Measurements from ENCODE around the gene CDH4. TPM values are rescaled to one million over a fixed set of nuclear protein-coding genes. Genes with fewer than 3 reads are reported as not detected.

The CDH4 gene
- total and polyA plus RNA-seq, 2 donors (not counting 3 experiments of a cell fraction or from before 2014, with no cell fraction given) = 0.17 to 0.51 TPM

DNA sequence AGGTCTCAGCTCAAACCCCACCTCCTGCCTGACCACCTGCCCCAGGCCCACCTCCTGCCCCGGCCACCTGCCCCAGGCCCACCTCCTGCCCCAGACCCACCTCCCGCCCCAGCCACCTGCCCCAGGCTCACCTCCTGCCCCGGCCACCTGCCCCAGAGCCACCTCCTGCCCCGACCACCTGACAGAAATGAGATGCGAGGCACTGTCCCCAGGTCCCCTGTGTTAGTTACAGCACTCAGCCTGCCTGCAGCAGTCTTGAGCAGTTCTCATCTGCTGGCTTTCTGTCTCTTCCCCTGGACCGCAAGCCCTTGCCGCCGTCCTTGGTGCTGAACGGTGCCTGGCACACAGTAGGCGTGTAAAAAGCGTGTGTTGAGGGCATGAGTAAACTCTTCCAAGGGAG, 79.5 kb downstream of the CDH4 start:
- intact Hi-C loops (cut with micrococcal nuclease) = no loop called here
- H3K9me3 ChIP-seq (replicated peaks; ENCODE audit: control insufficient read depth, insufficient read depth, low read length) = peaks cover 4% of the 10 kb centered on the region
- ChIA-PET CTCF (no interaction called here), POLR2A (no interaction called here)
- no TSS peak for BruUV-seq (replicated peaks)
- H3K4me1 ChIP-seq (ENCODE audit: control insufficient read depth, extremely low read depth, insufficient read depth, low read length) = no peaks in the 10 kb centered on the region
- no peak for FAIRE-seq
- DNase-seq (ENCODE audit: low read depth, low spot score) = peak; percentile 1
- no peaks in the 10 kb centered on the region for H3K27me3 ChIP-seq (ENCODE audit: control insufficient read depth in 2 of 2, insufficient read depth in 2 of 2, low read length in 2 of 2)
- H3K27ac ChIP-seq (ENCODE audit: insufficient read depth, low read depth, low read length) = no peak overlapping the region
- H4K20me1 ChIP-seq (replicated peaks; ENCODE audit: control insufficient read depth, extremely low read depth, insufficient read depth, low read length) = no peaks in the 10 kb centered on the region
- TF ChIP-seq EZH2 (IDR thresholded peaks at IDR 0.05; ENCODE audit: borderline replicate concordance, low read depth, low read length, severe bottlenecking) (no peak), JUN (IDR thresholded peaks at IDR 0.05; ENCODE audit: borderline replicate concordance, insufficient read depth, insufficient read length, low read depth) (no peak), MYC (IDR thresholded peaks at IDR 0.05; ENCODE audit: low read depth, low read length) (no peak), POLR2A (IDR thresholded peaks at IDR 0.05; ENCODE audit: low read depth, low read length) (no peak), GATA2 (IDR thresholded peaks at IDR 0.05; ENCODE audit: insufficient read depth, insufficient read length, low read depth, low read length) (no peak), POLR2AphosphoS5 (IDR thresholded peaks at IDR 0.05; ENCODE audit: insufficient read depth, low read depth, low read length) (no peak), FOS (IDR thresholded peaks at IDR 0.05; ENCODE audit: borderline replicate concordance, insufficient read depth, low read length) (no peak)
- TF ChIP-seq, protein P1, sequence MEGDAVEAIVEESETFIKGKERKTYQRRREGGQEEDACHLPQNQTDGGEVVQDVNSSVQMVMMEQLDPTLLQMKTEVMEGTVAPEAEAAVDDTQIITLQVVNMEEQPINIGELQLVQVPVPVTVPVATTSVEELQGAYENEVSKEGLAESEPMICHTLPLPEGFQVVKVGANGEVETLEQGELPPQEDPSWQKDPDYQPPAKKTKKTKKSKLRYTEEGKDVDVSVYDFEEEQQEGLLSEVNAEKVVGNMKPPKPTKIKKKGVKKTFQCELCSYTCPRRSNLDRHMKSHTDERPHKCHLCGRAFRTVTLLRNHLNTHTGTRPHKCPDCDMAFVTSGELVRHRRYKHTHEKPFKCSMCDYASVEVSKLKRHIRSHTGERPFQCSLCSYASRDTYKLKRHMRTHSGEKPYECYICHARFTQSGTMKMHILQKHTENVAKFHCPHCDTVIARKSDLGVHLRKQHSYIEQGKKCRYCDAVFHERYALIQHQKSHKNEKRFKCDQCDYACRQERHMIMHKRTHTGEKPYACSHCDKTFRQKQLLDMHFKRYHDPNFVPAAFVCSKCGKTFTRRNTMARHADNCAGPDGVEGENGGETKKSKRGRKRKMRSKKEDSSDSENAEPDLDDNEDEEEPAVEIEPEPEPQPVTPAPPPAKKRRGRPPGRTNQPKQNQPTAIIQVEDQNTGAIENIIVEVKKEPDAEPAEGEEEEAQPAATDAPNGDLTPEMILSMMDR (IDR thresholded peaks at IDR 0.05; ENCODE audit: extremely low read depth in 1 of 2, insufficient read depth in 1 of 2, low read depth in 1 of 2, low read length in 2 of 2) = no peak
- TF ChIP-seq, protein P2, sequence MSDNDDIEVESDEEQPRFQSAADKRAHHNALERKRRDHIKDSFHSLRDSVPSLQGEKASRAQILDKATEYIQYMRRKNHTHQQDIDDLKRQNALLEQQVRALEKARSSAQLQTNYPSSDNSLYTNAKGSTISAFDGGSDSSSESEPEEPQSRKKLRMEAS (IDR thresholded peaks at IDR 0.05; ENCODE audit: insufficient read depth, insufficient read length) = no peak
- no peaks in the 10 kb centered on the region for H3K9me1 ChIP-seq (replicated peaks; ENCODE audit: control insufficient read depth, extremely low read depth, insufficient read depth, low read length)
- no peak overlapping the region for H2AFZ ChIP-seq (ENCODE audit: low read depth, low read length)
- no peaks in the 10 kb centered on the region for H3K79me2 ChIP-seq (ENCODE audit: control insufficient read depth, insufficient read depth, low read length)
- no peaks in the 10 kb centered on the region for H3K36me3 ChIP-seq (ENCODE audit: control insufficient read depth in 2 of 2, extremely low read depth in 1 of 2, insufficient read depth in 2 of 2, low read length in 2 of 2)
- dilution Hi-C loops (cut with MboI; ENCODE audit: extremely low pct_ligation_motif_present, low sequenced_read_pairs) = no loop called here
- H3K9ac ChIP-seq (replicated peaks; ENCODE audit: extremely low read depth, insufficient read depth, low read length) = no peak overlapping the region
- no peak overlapping the region for H3K4me2 ChIP-seq (ENCODE audit: insufficient read depth, low read length)
- no peak overlapping the region for H3K4me3 ChIP-seq (replicated peaks in 1 of 3; ENCODE audit: insufficient read depth in 1 of 3, low read depth in 1 of 3, low read length in 3 of 3)

Measured in endothelial cell of umbilical vein (primary cell).